Keratinocyte (primary cell): ENCODE results near the gene VKORC1L1. TPM values are rescaled to one million over a fixed set of nuclear protein-coding genes. Genes with fewer than 3 reads are reported as not detected.
"Not testable (repeated sequence)": the region's sequence is repeated elsewhere in the genome, so short reads cannot be mapped to it uniquely, and the experiment has no call there.

Source experiments
- DNase-seq: peaks from one replicate; pipeline ENCODE4 v3.0.0-alpha.2; 2011; ENCODE audit warnings: low read depth, missing footprints, low spot score
- FAIRE-seq: peaks from 2 replicates; lab custom pipeline; 2011; peaks lifted over from hg19 to GRCh38; lab: Jason Lieb, UNC
- H2AFZ ChIP-seq: 2 replicates; pipeline ENCODE4 v1.6.0; 2012; ENCODE audit warnings: low read length, control low read depth, inconsistent platforms; ENCODE audit not compliant: control insufficient read depth
- H3K27ac ChIP-seq: 2 replicates; pipeline ENCODE4 v1.5.1; 2011; ENCODE audit warnings: low read length; ENCODE audit not compliant: control insufficient read depth, insufficient read depth
- H3K27me3 ChIP-seq: 3 replicates; pipeline ENCODE4 v1.6.0; 2011; ENCODE audit warnings: low read length; ENCODE audit not compliant: control insufficient read depth, insufficient read depth; ENCODE audit errors: extremely low read depth
- H3K36me3 ChIP-seq, 2 experiments: 2 replicates in 1 of 2; 3 replicates in 1 of 2; pipeline ENCODE4 v1.5.1; 2011; ENCODE audit warnings: low read length in 2 of 2, mild to moderate bottlenecking in 1 of 2; ENCODE audit not compliant: control insufficient read depth in 2 of 2, insufficient read depth in 2 of 2; ENCODE audit errors: extremely low read depth in 1 of 2
- H3K4me1 ChIP-seq: 3 replicates; pipeline ENCODE4 v1.5.1; 2011; ENCODE audit warnings: low read length; ENCODE audit not compliant: control insufficient read depth, insufficient read depth; ENCODE audit errors: extremely low read depth
- H3K4me2 ChIP-seq: 3 replicates; pipeline ENCODE4 v1.6.0; 2011; ENCODE audit warnings: low read depth, low read length; ENCODE audit not compliant: control insufficient read depth, insufficient read depth; ENCODE audit errors: extremely low read depth
- H3K4me3 ChIP-seq, 3 experiments: fragments of 200-600 bp in 1 of 3; sonication (generic) in 1 of 3; 2 replicates in 2 of 3; 3 replicates in 1 of 3; pipeline ENCODE4 v1.5.1; 2011 to 2016; ENCODE audit warnings: low read length in 3 of 3, mild to moderate bottlenecking in 3 of 3, control low read depth in 2 of 3, inconsistent platforms in 1 of 3, low read depth in 1 of 3, mixed read lengths in 1 of 3, mixed run types in 1 of 3, moderate library complexity in 1 of 3; ENCODE audit not compliant: control insufficient read depth in 2 of 3, insufficient read depth in 2 of 3; ENCODE audit errors: extremely low read depth in 1 of 3
- H3K79me2 ChIP-seq: 2 replicates; pipeline ENCODE4 v1.6.0; 2012; ENCODE audit warnings: low read length; ENCODE audit not compliant: control insufficient read depth, insufficient read depth
- H3K9ac ChIP-seq: 3 replicates; pipeline ENCODE4 v1.6.0; 2011; ENCODE audit warnings: low read length; ENCODE audit not compliant: control insufficient read depth, insufficient read depth; ENCODE audit errors: extremely low read depth
- H3K9me1 ChIP-seq: 3 replicates; pipeline ENCODE4 v1.6.0; 2011; ENCODE audit warnings: low read length; ENCODE audit not compliant: control insufficient read depth, insufficient read depth; ENCODE audit errors: extremely low read depth
- H3K9me3 ChIP-seq: 2 replicates; pipeline ENCODE4 v1.5.1; 2012; ENCODE audit warnings: low read depth, low read length; ENCODE audit not compliant: control insufficient read depth
- H4K20me1 ChIP-seq: 3 replicates; pipeline ENCODE4 v1.6.0; 2011; ENCODE audit warnings: low read length; ENCODE audit not compliant: control insufficient read depth, insufficient read depth; ENCODE audit errors: extremely low read depth
- EZH2 ChIP-seq: IDR thresholded peaks from one replicate; pipeline ENCODE4 v1.6.1; 2012; ENCODE audit warnings: inconsistent platforms, mild to moderate bottlenecking, low read length, moderate library complexity
- dilution Hi-C: fragments of 300-500 bp; cut with MboI; formaldehyde crosslinking; loops from one replicate; pipeline ENCODE4 v1.7.0; 2020; ENCODE audit warnings: low sequenced_read_pairs; ENCODE audit not compliant: extremely low pct_ligation_motif_present
- polyA plus RNA-seq, 5 experiments: library from polyadenylated mRNA; depleted of rRNA in 3 of 5; stranded (reverse) in 3 of 5; stranded (forward) in 1 of 5; unstranded in 1 of 5; fragments of >200 nt; gene quantifications; 1 replicate in 1 of 5; 2 replicates in 3 of 5; 3 replicates in 1 of 5; pipeline versions ENCODE4 v1.2.1 to v1.2.3, GENCODE V29; 2011 to 2012; ENCODE audit warnings: missing spikeins in 2 of 5, low read depth in 1 of 5, low replicate concordance in 1 of 5
- TF ChIP-seq, protein P1 (sequence below), 3 experiments: IDR thresholded peaks in 1 of 3; conservative IDR thresholded peaks in 1 of 3; optimal IDR thresholded peaks in 1 of 3; 2 replicates in 2 of 3; 3 replicates in 1 of 3; pipeline versions ENCODE3 to v1.5.1; 2011; ENCODE audit warnings: low read length in 3 of 3, mild to moderate bottlenecking in 3 of 3, moderate library complexity in 2 of 3, control low read depth in 1 of 3, inconsistent platforms in 1 of 3; ENCODE audit not compliant: insufficient read depth in 2 of 3; ENCODE audit errors: extremely low read depth in 1 of 3

The VKORC1L1 gene
- polyA plus RNA-seq, 1 donor (not counting 4 experiments of a cell fraction or from before 2014, with no cell fraction given), result 19.4 TPM

DNA sequence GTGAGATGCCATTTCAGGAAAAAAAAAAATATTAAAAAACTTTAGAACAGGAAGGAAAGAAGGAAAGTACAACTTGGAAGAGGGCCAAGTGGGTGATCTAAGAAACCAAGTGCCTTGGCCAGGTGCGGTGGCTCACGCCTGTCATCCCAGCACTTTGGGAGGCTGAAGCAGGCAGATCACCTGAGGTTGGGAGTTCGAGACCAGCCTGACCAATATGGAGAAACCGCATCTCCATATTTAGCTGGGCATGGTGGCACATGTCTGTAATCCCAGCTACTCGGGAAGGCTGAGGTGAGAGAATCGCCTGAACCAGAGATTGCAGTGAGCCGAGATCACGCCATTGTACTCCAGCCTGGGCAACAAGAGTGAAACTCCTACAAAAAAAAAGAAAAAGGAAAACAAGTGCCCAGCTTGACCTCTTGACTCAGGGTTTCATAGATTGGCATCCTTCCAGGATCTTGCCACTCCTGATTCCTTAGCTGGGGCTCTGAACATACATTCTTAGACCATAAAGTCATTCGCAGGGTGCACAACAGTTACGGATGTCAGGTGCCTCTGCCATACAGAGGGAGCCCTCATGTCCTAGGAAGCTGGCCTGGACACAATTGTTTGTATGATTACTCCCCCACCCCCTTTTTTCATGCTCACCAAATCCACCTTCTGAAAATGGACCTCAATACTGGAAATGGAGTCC is 111.2 kb downstream of the VKORC1L1 start:
- no peak overlapping the region for H3K4me2 ChIP-seq
- no peaks in the 10 kb centered on the region for H3K9me3 ChIP-seq
- H3K4me3 ChIP-seq, result no peak overlapping the region
- no peak overlapping the region for H3K27ac ChIP-seq
- H2AFZ ChIP-seq, result no peak overlapping the region
- peaks cover 18% of the 10 kb centered on the region for H3K79me2 ChIP-seq
- no peak for FAIRE-seq
- H4K20me1 ChIP-seq, result no peaks in the 10 kb centered on the region
- dilution Hi-C loops, result no loop called here
- H3K4me1 ChIP-seq, result peaks cover 19% of the 10 kb centered on the region
- DNase-seq, result peak; percentile 33
- no peak overlapping the region for H3K9ac ChIP-seq
- H3K9me1 ChIP-seq, result no peaks in the 10 kb centered on the region
- no peak for TF ChIP-seq EZH2
- TF ChIP-seq, protein P1, sequence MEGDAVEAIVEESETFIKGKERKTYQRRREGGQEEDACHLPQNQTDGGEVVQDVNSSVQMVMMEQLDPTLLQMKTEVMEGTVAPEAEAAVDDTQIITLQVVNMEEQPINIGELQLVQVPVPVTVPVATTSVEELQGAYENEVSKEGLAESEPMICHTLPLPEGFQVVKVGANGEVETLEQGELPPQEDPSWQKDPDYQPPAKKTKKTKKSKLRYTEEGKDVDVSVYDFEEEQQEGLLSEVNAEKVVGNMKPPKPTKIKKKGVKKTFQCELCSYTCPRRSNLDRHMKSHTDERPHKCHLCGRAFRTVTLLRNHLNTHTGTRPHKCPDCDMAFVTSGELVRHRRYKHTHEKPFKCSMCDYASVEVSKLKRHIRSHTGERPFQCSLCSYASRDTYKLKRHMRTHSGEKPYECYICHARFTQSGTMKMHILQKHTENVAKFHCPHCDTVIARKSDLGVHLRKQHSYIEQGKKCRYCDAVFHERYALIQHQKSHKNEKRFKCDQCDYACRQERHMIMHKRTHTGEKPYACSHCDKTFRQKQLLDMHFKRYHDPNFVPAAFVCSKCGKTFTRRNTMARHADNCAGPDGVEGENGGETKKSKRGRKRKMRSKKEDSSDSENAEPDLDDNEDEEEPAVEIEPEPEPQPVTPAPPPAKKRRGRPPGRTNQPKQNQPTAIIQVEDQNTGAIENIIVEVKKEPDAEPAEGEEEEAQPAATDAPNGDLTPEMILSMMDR (optimal IDR thresholded peaks at IDR 0.05 in 1 of 3, IDR thresholded peaks at IDR 0.05 in 1 of 3, conservative IDR thresholded peaks at IDR 0.05 in 1 of 3; ENCODE audit: extremely low read depth in 1 of 3, insufficient read depth in 2 of 3, low read length in 3 of 3), result no peak
- no peaks in the 10 kb centered on the region for H3K36me3 ChIP-seq
- no peaks in the 10 kb centered on the region for H3K27me3 ChIP-seq

DNA sequence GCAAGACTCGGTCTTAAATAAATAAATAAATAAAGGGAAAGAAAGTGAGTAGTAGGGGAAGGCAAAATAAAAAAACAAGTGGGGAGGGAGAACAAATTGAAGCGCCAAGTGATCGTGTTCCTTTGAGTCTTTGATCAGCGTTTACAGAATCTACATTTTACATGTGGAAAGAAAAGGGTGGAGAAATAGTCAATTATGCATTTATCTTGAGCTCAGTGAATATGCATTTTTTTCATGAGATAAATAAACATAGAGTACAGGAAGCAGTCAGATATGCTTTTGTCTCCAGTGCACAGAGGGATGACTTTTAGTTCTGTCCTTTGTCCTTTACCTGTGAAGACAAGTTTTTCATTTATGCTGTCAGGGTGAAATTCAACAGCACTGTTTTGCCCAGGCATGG is 115.2 kb downstream of the VKORC1L1 start:
- Histone ChIP-seq H3K4me2 (no peak overlapping the region), H3K9me1 (no peaks in the 10 kb centered on the region), H3K4me1 (peaks cover 3% of the 10 kb centered on the region), H3K79me2 (no peaks in the 10 kb centered on the region), H3K9ac (no peak overlapping the region), H2AFZ (no peak overlapping the region), H3K36me3 (no peaks in the 10 kb centered on the region), H3K27ac (no peak overlapping the region), H4K20me1 (no peaks in the 10 kb centered on the region), H3K4me3 (no peak overlapping the region), H3K27me3 (no peaks in the 10 kb centered on the region), H3K9me3 (no peaks in the 10 kb centered on the region)
- DNase-seq (no peak), FAIRE-seq (no peak)
- dilution Hi-C loops, result no loop called here
- TF ChIP-seq, protein P1 (optimal IDR thresholded peaks at IDR 0.05 in 1 of 3, IDR thresholded peaks at IDR 0.05 in 1 of 3, conservative IDR thresholded peaks at IDR 0.05 in 1 of 3; ENCODE audit: extremely low read depth in 1 of 3, insufficient read depth in 2 of 3, low read length in 3 of 3), result no peak
- no peak for TF ChIP-seq EZH2

DNA sequence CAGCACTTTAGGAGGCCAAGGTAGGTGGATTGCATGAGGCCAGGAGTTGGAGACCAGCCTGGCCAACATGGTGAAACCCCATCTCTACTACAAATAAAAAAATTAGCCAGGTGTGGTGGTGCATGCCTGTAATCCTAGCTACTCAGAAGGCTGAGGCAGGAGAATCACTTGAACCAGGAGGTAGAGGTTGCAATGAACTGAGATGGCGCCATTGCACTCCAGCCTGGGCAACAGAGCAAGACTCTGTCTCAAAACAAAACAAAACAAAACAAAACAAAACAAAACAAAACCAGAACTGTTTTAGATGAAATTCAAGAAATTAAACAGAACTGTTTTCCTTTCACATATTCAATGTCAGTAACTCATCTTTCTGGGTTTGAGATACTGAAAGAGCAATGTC is 115.6 kb downstream of the VKORC1L1 start:
- H3K9me1 ChIP-seq, H3K4me3 ChIP-seq, H3K9ac ChIP-seq, H3K27me3 ChIP-seq, H3K4me1 ChIP-seq, H3K4me2 ChIP-seq, DNase-seq, H4K20me1 ChIP-seq, FAIRE-seq, H3K36me3 ChIP-seq, dilution Hi-C loops, H3K79me2 ChIP-seq, H3K27ac ChIP-seq, H3K9me3 ChIP-seq, H2AFZ ChIP-seq: not testable (repeated sequence)
